ENCODE results near the gene IFT172.

The IFT172 gene

GRCh38 chr2:27420996-27421395, 68.5 kb downstream of the IFT172 start:
- no peak for DNase-seq

DNA sequence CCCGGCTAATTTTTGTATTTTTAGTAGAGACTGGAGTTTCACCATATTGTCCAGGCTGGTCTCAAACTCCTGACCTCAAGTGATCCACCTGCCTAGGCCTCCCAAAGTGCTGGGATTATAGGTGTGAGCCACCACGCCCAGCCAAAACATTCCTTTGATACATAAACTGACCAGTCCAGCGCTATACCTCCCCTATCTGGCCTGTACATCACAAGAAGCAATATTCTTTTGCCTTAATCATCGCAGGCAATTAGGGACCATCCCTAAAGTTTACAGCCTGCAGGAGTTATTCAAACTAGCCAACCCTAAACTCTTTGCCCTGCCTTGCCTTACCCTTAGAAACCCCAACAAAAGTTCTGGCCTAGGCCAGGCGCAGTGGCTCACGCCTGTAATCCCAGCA, 73.4 kb downstream of the IFT172 start:
- DNase-seq, result peak; percentile 7

- no peak for DNase-seq
Measured at GRCh38 chr2:27412419-27413152, 77.0 kb downstream of the IFT172 start.

- peak; percentile 99 for DNase-seq
Measured at GRCh38 chr2:27409321-27410073, 80.0 kb downstream of the IFT172 start, which contains the start of gene PPM1G. TSS of gene PPM1G (minus strand) at chr2:27409591. CDS start at chr2:27409422, 169 bp downstream.

GRCh38 chr2:27408601-27409320, 80.8 kb downstream of the IFT172 start:
- DNase-seq, result no peak

GRCh38 chr2:27407798-27408491, 81.6 kb downstream of the IFT172 start:
- no peak for DNase-seq

- DNase-seq, result no peak
Measured at GRCh38 chr2:27400348-27401135, 89.0 kb downstream of the IFT172 start.

DNA sequence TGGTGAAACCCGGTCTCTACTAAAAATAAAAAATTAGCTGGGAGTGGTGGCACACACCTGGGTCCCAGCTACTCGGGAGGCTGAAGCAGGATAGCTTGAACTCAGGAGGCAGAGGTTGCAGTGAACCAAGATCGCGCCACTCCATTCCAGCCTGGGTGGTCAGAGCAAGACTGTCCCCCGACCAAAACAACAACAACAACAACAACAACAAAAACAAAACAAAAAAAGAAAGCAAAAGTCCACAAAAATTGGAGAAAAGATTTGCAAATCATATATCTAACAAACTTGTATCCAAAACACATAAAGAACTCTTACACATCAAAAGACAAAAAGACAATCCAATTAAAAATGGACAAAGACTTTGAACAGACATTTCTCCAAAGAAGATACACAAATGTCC, 90.6 kb downstream of the IFT172 start:
- no peak for DNase-seq
